Thoracic aorta (tissue), 2 donors: ENCODE results near the gene SGO2. TPM values are rescaled to one million over a fixed set of nuclear protein-coding genes. Genes with fewer than 3 reads are reported as not detected.
"Not testable (repeated sequence)": the region's sequence is repeated elsewhere in the genome, so short reads cannot be mapped to it uniquely, and the experiment has no call there.

Experiments used
- ATAC-seq: fragments of 150-250 bp; one replicate; pipeline ENCODE4 v1.8.0; 2017; ENCODE audit warnings: low read depth; ENCODE audit not compliant: insufficient number of reproducible peaks, low FRiP score
- DNase-seq: peaks from one replicate; pipeline ENCODE4 v3.0.0-alpha.2; 2020; ENCODE audit warnings: low spot score
- H3K27ac ChIP-seq, 2 donors: fragments of 200-600 bp; sonication (generic); 1 replicate in 1 of 2; 2 replicates in 1 of 2; pipeline ENCODE4 v1.5.1; 2016; ENCODE audit warnings: mild to moderate bottlenecking in 2 of 2, moderate library complexity in 2 of 2
- H3K27me3 ChIP-seq: fragments of 200-600 bp; sonication (generic); replicated peaks from 2 replicates; pipeline ENCODE4 v1.6.0; 2016; ENCODE audit warnings: mild to moderate bottlenecking; ENCODE audit not compliant: insufficient read depth
- H3K36me3 ChIP-seq: fragments of 200-600 bp; sonication (generic); one replicate; pipeline ENCODE4 v1.5.1; 2016
- H3K4me1 ChIP-seq, 2 donors: fragments of 200-600 bp; sonication (generic); 1 replicate in 1 of 2; 2 replicates in 1 of 2; pipeline versions ENCODE4 v1.5.1 to v1.6.0; 2016; ENCODE audit warnings: low read depth in 2 of 2, mild to moderate bottlenecking in 1 of 2; ENCODE audit not compliant: control insufficient read depth in 1 of 2
- H3K4me3 ChIP-seq: fragments of 200-600 bp; sonication (generic); 2 replicates; pipeline ENCODE4 v1.5.1; 2016; ENCODE audit warnings: mild to moderate bottlenecking
- H3K9me3 ChIP-seq: fragments of 200-600 bp; sonication (generic); 2 replicates; pipeline ENCODE4 v1.5.1; 2016
- total RNA-seq, 2 donors: library from RNA; depleted of rRNA; stranded (reverse); fragments of >200 nt; gene quantifications; one replicate each; pipeline versions ENCODE4 v1.1.0 to v1.2.3, GENCODE V29; 2016
- TF ChIP-seq, protein P1 (sequence below): fragments of 200-600 bp; sonication (generic); IDR thresholded peaks from one replicate; pipeline ENCODE4 v1.5.1; 2019; ENCODE audit warnings: antibody characterized with exemption

SGO2 gene
- total RNA-seq, 2 donors from 2014 or later: 0.54 to 2.6 TPM

DNA sequence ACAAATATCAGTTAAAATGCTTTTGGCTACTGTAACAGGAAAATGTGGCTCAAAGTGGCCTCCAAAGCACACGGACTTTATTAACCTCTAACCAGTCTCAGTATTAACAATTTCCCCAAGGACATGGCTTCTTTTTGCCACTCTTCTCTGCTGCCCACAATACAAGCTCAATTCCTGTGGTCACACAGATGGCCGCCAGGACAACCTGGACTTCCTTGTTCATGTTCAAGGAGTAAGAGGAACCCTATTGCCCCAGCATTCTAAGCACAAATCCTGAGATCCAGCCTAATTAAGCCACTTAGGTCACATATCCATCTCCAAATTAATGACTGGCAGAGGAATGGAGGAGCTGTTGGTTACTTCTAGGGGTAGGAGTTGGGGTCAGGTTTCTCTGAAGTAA lies 98.0 kb downstream of the SGO2 start:
- DNase-seq (no peak), ATAC-seq (no peak)
- no peaks in the 10 kb centered on the region for H3K36me3 ChIP-seq
- H3K9me3 ChIP-seq: no peaks in the 10 kb centered on the region
- H3K4me1 ChIP-seq: peaks cover 0 to 5% of the 10 kb centered on the region in 2 donors
- H3K4me3 ChIP-seq: no peak overlapping the region
- H3K27me3 ChIP-seq: no peaks in the 10 kb centered on the region
- no peak overlapping the region for H3K27ac ChIP-seq
- TF ChIP-seq, protein P1, sequence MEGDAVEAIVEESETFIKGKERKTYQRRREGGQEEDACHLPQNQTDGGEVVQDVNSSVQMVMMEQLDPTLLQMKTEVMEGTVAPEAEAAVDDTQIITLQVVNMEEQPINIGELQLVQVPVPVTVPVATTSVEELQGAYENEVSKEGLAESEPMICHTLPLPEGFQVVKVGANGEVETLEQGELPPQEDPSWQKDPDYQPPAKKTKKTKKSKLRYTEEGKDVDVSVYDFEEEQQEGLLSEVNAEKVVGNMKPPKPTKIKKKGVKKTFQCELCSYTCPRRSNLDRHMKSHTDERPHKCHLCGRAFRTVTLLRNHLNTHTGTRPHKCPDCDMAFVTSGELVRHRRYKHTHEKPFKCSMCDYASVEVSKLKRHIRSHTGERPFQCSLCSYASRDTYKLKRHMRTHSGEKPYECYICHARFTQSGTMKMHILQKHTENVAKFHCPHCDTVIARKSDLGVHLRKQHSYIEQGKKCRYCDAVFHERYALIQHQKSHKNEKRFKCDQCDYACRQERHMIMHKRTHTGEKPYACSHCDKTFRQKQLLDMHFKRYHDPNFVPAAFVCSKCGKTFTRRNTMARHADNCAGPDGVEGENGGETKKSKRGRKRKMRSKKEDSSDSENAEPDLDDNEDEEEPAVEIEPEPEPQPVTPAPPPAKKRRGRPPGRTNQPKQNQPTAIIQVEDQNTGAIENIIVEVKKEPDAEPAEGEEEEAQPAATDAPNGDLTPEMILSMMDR: no peak

DNA sequence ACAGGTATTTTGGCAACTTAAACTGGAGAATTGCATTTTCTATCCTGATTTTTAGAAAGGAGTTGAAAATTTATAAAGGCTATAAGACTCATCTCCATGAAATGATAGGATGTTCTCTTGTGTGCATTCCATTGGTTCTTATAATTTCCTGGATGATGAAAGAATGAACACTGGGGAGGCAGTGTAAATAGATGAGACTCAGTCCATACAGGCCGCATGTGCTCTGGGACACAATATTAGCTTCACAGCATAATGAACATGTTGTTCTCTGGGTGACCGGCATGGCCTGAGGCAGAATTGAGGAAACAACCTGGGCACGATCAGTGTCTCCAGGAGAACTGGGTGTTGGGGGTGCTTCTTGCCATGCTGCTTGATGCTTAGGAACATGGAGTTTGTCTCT lies 98.7 kb downstream of the SGO2 start:
- H3K36me3 ChIP-seq: no peaks in the 10 kb centered on the region
- no peak overlapping the region for H3K4me3 ChIP-seq
- H3K27ac ChIP-seq: no peak overlapping the region
- DNase-seq (no peak), ATAC-seq (no peak)
- no peaks in the 10 kb centered on the region for H3K27me3 ChIP-seq
- no peaks in the 10 kb centered on the region for H3K4me1 ChIP-seq
- H3K9me3 ChIP-seq: no peaks in the 10 kb centered on the region
- TF ChIP-seq, protein P1: no peak

DNA sequence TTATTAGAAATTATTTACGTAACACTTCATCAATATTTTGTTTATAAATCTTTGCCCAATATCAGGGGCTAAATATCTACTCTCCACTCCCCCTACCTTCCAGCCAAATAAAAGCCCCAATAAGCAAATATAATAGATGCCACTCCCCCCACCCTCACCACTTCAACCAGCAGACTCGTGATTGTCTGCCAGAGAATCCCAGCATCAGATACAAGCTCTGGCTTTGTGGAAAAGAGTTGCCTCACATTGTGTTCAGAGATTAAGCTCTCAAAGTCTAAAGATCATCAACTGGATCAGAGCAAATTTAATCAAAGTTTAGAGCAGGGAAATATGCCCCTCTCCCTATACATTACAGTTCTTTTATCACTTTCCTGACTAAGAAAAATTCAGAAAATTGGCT lies 99.3 kb downstream of the SGO2 start:
- TF ChIP-seq, protein P1: no peak
- Histone ChIP-seq H3K4me1 (no peaks in the 10 kb centered on the region), H3K9me3 (no peaks in the 10 kb centered on the region), H3K4me3 (no peak overlapping the region), H3K27me3 (no peaks in the 10 kb centered on the region), H3K36me3 (no peaks in the 10 kb centered on the region), H3K27ac (no peak overlapping the region)
- DNase-seq: no peak
- ATAC-seq: no peak

DNA sequence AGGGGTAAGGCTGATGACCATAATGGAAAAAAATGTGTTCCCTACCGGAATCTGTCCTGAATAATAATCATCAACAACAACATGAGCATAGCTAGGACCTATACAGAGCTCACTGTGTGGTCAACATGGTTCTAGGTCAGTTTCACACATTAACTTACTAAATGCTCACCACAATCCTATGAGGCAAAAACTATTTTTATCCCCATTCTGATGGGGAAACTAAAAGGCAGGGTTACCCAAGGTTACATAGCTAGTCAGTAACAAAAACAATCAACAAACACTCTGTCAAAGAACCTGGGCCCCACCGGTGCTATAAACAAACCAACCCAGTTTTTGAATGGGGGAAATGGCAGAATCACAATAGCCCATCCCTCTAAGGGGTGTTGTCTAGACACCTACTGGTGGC lies 100.0 kb downstream of the SGO2 start:
- H3K9me3 ChIP-seq: no peaks in the 10 kb centered on the region
- no peak overlapping the region for H3K27ac ChIP-seq
- TF ChIP-seq, protein P1: no peak
- no peaks in the 10 kb centered on the region for H3K36me3 ChIP-seq
- H3K4me1 ChIP-seq: no peaks in the 10 kb centered on the region
- no peaks in the 10 kb centered on the region for H3K27me3 ChIP-seq
- H3K4me3 ChIP-seq: no peak overlapping the region
- ATAC-seq (no peak), DNase-seq (no peak)

DNA sequence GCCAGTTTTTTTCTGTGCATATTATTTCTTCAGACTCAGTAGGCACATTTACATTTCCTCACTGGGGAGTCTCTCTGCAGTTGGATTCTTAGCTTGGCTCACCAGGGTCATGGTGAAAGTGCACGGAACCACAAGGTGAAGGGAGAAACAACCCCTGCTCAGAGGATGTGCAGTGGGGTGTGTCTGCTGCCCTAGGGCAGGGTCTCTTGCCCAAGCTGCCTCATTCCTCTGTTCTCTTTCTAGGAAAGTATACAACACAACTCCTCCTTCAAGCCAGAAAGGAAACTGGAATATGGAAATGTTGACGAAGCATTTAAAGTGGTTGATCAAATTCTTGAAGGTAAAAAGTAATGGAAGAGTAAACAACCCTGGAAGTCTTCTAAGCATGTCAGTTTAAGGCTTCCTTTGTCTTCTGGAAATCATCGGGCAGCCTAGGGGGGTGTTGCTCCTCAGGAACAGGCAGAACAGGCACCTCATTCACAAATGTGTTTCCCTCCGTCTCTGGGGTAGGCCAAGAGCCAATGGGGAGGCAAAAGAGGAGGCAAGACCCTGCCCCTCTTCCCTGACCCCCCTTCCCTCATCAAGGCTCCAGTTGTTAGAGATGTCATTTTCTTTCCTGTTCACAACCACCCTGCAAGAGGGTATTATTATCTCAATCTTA lies 101.2 kb downstream of the SGO2 start:
- ATAC-seq (no peak), DNase-seq (no peak)
- Histone ChIP-seq H3K27ac (no peak overlapping the region), H3K27me3 (no peaks in the 10 kb centered on the region), H3K4me3 (no peak overlapping the region), H3K36me3 (no peaks in the 10 kb centered on the region), H3K4me1 (no peaks in the 10 kb centered on the region), H3K9me3 (no peaks in the 10 kb centered on the region)
- TF ChIP-seq, protein P1: no peak

DNA sequence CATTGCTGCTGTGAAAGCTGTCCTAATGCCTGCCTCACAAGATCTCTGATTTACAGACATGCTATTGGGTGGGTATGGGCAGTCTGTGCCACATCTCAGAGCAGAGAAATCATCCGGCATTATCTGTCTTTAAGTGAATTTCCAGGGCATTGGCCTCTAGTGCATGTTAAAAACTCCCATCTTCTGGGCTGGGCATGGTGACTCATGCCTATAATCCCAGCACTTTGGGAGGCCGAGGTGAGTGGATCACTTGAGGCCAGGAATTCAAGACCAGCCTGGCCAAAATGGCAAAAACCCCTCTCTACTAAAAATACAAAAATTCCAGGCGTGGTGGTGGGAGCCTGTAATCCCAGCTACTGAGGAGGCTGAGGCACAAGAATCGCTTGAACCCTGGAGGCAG lies 102.5 kb downstream of the SGO2 start:
- H3K27ac ChIP-seq, H3K4me1 ChIP-seq, H3K27me3 ChIP-seq, H3K4me3 ChIP-seq, H3K9me3 ChIP-seq, H3K36me3 ChIP-seq, DNase-seq, ATAC-seq: not testable (repeated sequence)
